ENCODE data around the gene RSBN1L. TPM values are rescaled to one million over a fixed set of nuclear protein-coding genes. Genes with fewer than 3 reads are reported as not detected.

Gene RSBN1L
- total and polyA plus RNA-seq, 12 donors: 7.9 to 21.3 (median 13.1) TPM

- peaks cover 0 to 14% of the 10 kb centered on the region in 2 donors for H3K36me3 ChIP-seq (replicated peaks in 1 of 2)
- WGBS, 4 donors: 90 to 94% (median 92%) methylated on average over 8 of the region's 8 CpGs
- no peaks in the 10 kb centered on the region for H3K4me1 ChIP-seq (replicated peaks in 1 of 2)
- no peak overlapping the region for H3K4me3 ChIP-seq
- no peaks in the 10 kb centered on the region for H3K27me3 ChIP-seq
- intact Hi-C loops (cut with DNase I): no loop called here
- H3K9me3 ChIP-seq (replicated peaks in 1 of 3): no peaks in the 10 kb centered on the region
- no peak overlapping the region for H3K27ac ChIP-seq
- TF ChIP-seq CTCF (IDR thresholded peaks at IDR 0.05): no peak
- no peak for DNase-seq
Measured at GRCh38 chr7:77770316-77770715, 74.1 kb downstream of the RSBN1L start.

GRCh38 chr7:77771901-77772300 is 75.6 kb downstream of the RSBN1L start:
- intact Hi-C loops (cut with DNase I): no loop called here
- H3K36me3 ChIP-seq (replicated peaks in 1 of 2): peaks cover 0 to 14% of the 10 kb centered on the region in 2 donors
- H3K27ac ChIP-seq: no peak overlapping the region
- DNase-seq: no peak
- H3K4me3 ChIP-seq: no peak overlapping the region
- TF ChIP-seq POLR2A (IDR thresholded peaks at IDR 0.05) (no peak), CTCF (IDR thresholded peaks at IDR 0.05) (no peak)
- H3K4me1 ChIP-seq (replicated peaks in 1 of 2): no peaks in the 10 kb centered on the region
- H3K27me3 ChIP-seq: no peaks in the 10 kb centered on the region
- H3K9me3 ChIP-seq (replicated peaks in 1 of 3): peaks cover 0 to 5% (median 0%) of the 10 kb centered on the region in 3 donors

DNA sequence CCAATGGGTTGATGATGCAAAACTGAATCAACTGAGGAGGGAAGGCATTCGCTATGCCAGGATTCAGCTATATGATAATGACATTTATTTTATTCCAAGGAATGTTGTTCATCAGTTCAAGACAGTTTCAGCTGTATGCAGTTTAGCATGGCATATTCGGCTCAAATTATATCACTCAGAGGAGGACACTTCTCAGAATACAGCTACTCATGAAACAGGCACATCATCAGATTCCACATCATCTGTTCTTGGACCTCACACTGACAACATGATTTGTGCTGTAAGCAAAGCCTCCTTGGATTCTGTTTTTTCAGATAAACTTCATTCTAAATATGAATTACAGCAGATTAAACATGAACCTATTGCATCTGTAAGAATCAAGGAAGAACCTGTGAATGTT is 82.3 kb downstream of the RSBN1L start:
- Histone ChIP-seq H3K4me1 (replicated peaks in 1 of 2) (no peaks in the 10 kb centered on the region), H3K27me3 (no peaks in the 10 kb centered on the region), H3K9me3 (replicated peaks in 1 of 3) (peaks cover 0 to 10% (median 0%) of the 10 kb centered on the region in 3 donors), H3K36me3 (replicated peaks in 1 of 2) (peaks cover 0 to 13% of the 10 kb centered on the region in 2 donors), H3K4me3 (no peak overlapping the region), H3K27ac (no peak overlapping the region)
- TF ChIP-seq POLR2A (IDR thresholded peaks at IDR 0.05): no peak
- TF ChIP-seq CTCF (IDR thresholded peaks at IDR 0.05): no peak
- DNase-seq: no peak
- 93 to 97% (median 96%) methylated on average over 2 of the region's 2 CpGs for WGBS, 4 donors
- intact Hi-C loops (cut with DNase I): no loop called here

DNA sequence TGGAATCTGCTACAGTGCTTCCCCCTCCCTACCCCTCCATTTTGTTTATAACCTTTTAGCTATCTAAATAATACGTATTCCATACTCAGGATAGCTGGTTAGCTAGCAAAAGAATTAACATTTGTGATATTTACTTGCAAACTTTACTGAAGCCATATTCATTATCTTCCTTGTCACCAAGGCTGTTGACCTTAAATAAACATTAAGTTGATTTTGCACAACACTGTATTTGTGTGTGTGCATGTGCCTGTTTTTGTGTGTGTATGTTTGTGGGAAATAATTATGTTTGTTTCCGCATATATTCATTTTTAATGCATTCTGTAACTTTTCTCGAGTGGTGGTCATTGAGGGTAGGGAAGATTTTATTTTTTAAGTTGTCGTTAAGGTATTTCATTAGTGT is 86.1 kb downstream of the RSBN1L start:
- DNase-seq: no peak
- peaks cover 0 to 9% (median 0%) of the 10 kb centered on the region in 3 donors for H3K9me3 ChIP-seq (replicated peaks in 1 of 3)
- TF ChIP-seq CTCF (IDR thresholded peaks at IDR 0.05) (no peak), POLR2A (IDR thresholded peaks at IDR 0.05) (no peak)
- no peaks in the 10 kb centered on the region for H3K27me3 ChIP-seq
- intact Hi-C loops (cut with DNase I): no loop called here
- 96 to 98% (median 98%) methylated on average over 4 of the region's 4 CpGs for WGBS, 4 donors
- no peaks in the 10 kb centered on the region for H3K4me1 ChIP-seq (replicated peaks in 1 of 2)
- peaks cover 0 to 12% of the 10 kb centered on the region in 2 donors for H3K36me3 ChIP-seq (replicated peaks in 1 of 2)
- no peak overlapping the region for H3K27ac ChIP-seq
- no peak overlapping the region for H3K4me3 ChIP-seq
